GM12878 (cell line): ENCODE measurements around the gene ENPP7. TPM values are rescaled to one million over a fixed set of nuclear protein-coding genes. Genes with fewer than 3 reads are reported as not detected.

Experiments
- ATAC-seq: fragments of 200-7000 bp; cut with Tn5 transposase; 3 replicates; pipeline ENCODE4 v1.9.1; 2020; ENCODE audit warnings: mild to moderate bottlenecking, moderate library complexity
- BruUV-seq: library from RNA; stranded (reverse); fragments of 400-500 nt; replicated peaks from 2 replicates; lab custom pipeline; 2021; lab: Mats Ljungman, UMichigan
- CTCF ChIA-PET: fragments of 300-600 bp; sonication (Branson Sonifier 250); formaldehyde crosslinking; extraction: SDS; loops from one replicate; lab custom pipeline; 2021; ENCODE audit warnings: inconsistent platforms; lab: Yijun Ruan, JAX
- POLR2A ChIA-PET: fragments of 350-600 bp; formaldehyde crosslinking; extraction: SDS; loops from one replicate; lab custom pipeline; 2021; ENCODE audit warnings: inconsistent platforms; lab: Charles Lee
- RAD21 ChIA-PET: fragments of 300-600 bp; sonication (Branson Sonifier 250); formaldehyde crosslinking; loops from one replicate; lab custom pipeline; 2023; ENCODE audit warnings: antibody characterized with exemption; ENCODE audit not compliant: unreplicated experiment; lab: Charles Lee
- SMC1A ChIA-PET: fragments of 300-600 bp; sonication (Branson Sonifier 250); formaldehyde crosslinking; loops from one replicate; lab custom pipeline; 2023; ENCODE audit not compliant: unreplicated experiment, uncharacterized antibody; lab: Charles Lee
- DNase-seq: peaks from one replicate; pipeline ENCODE4 v3.0.0-alpha.2; 2011; ENCODE audit warnings: low read depth, low spot score
- FAIRE-seq: peaks from 3 replicates; lab custom pipeline; 2011; peaks lifted over from hg19 to GRCh38; lab: Jason Lieb, UNC
- H2AFZ ChIP-seq: 2 replicates; pipeline ENCODE4 v1.6.0; 2011; ENCODE audit warnings: low read depth, low read length, control low read depth; ENCODE audit not compliant: control insufficient read depth
- H3K27ac ChIP-seq: 2 replicates; pipeline ENCODE4 v1.5.1; 2011; ENCODE audit warnings: control low read depth; ENCODE audit not compliant: control insufficient read depth, insufficient read depth
- H3K27me3 ChIP-seq, 2 experiments: replicated peaks in 1 of 2; 2 replicates each; pipeline versions ENCODE4 v1.6.0 to v1.6.1; 2011; ENCODE audit warnings: low read length in 1 of 2; ENCODE audit not compliant: control insufficient read depth in 2 of 2, insufficient read depth in 2 of 2
- H3K36me3 ChIP-seq, 2 experiments: 2 replicates each; pipeline ENCODE4 v1.5.1; 2011; ENCODE audit warnings: low read length in 1 of 2; ENCODE audit not compliant: control insufficient read depth in 2 of 2, insufficient read depth in 2 of 2
- H3K4me1 ChIP-seq: 2 replicates; pipeline ENCODE4 v1.6.1; 2011; ENCODE audit warnings: mild to moderate bottlenecking, low read length, moderate library complexity, mixed read lengths; ENCODE audit not compliant: control insufficient read depth, insufficient read depth
- H3K4me2 ChIP-seq: 2 replicates; pipeline ENCODE4 v1.6.0; 2011; ENCODE audit warnings: control low read depth; ENCODE audit not compliant: control insufficient read depth, insufficient read depth
- H3K4me3 ChIP-seq: fragments of 200-600 bp; sonication (generic); 2 replicates; pipeline ENCODE4 v1.5.1; 2016
- H3K79me2 ChIP-seq: 2 replicates; pipeline ENCODE4 v1.6.0; 2011; ENCODE audit warnings: low read length; ENCODE audit not compliant: control insufficient read depth, insufficient read depth
- H3K9ac ChIP-seq: 2 replicates; pipeline ENCODE4 v1.8.0; 2011; ENCODE audit warnings: low read length, control low read depth, mixed read lengths; ENCODE audit not compliant: control insufficient read depth, insufficient read depth
- H3K9me3 ChIP-seq: replicated peaks from 3 replicates; pipeline ENCODE4 v1.5.1; 2011; ENCODE audit warnings: mild to moderate bottlenecking, low read length; ENCODE audit not compliant: control insufficient read depth, insufficient read depth
- H4K20me1 ChIP-seq: 2 replicates; pipeline ENCODE4 v1.6.0; 2011; ENCODE audit not compliant: control insufficient read depth, insufficient read depth
- BRCA1 ChIP-seq: IDR thresholded peaks from 2 replicates; pipeline ENCODE4 v1.6.1; 2011; ENCODE audit warnings: low read depth, low read length, improper control_type of control experiment
- CBFB ChIP-seq: IDR thresholded peaks from 2 replicates; pipeline ENCODE4 v1.6.1; 2016; ENCODE audit warnings: antibody characterized with exemption, low read depth
- CBX5 ChIP-seq: sonication (generic); IDR thresholded peaks from 2 replicates; pipeline ENCODE4 v1.6.1; 2016; ENCODE audit warnings: low read depth, moderate library complexity, mild to moderate bottlenecking, inconsistent platforms
- EED ChIP-seq: sonication (generic); IDR thresholded peaks from 2 replicates; pipeline ENCODE4 v1.6.1; 2016; ENCODE audit warnings: antibody characterized with exemption, low read depth
- EGR1 ChIP-seq, 2 experiments: IDR thresholded peaks; 1 replicate in 1 of 2; 2 replicates in 1 of 2; pipeline ENCODE4 v1.6.1; 2011 to 2012; ENCODE audit warnings: low read depth in 2 of 2, low read length in 2 of 2, borderline replicate concordance in 1 of 2, mild to moderate bottlenecking in 1 of 2, moderate library complexity in 1 of 2
- GABPA ChIP-seq: IDR thresholded peaks from 2 replicates; pipeline ENCODE4 v1.6.1; 2014; ENCODE audit warnings: antibody characterized with exemption, low read depth, mild to moderate bottlenecking, inconsistent platforms
- GATAD2B ChIP-seq: fragments of 450-650 bp; conservative IDR thresholded peaks from 2 replicates; pipeline ENCODE4 v1.6.1; 2017; ENCODE audit warnings: low read depth, mild to moderate bottlenecking, moderate library complexity
- NFIC ChIP-seq: IDR thresholded peaks from 2 replicates; pipeline ENCODE4 v1.6.1; 2012; ENCODE audit warnings: low read depth, mild to moderate bottlenecking, inconsistent platforms, low read length, moderate library complexity
- NFYB ChIP-seq: IDR thresholded peaks from 2 replicates; pipeline ENCODE4 v1.6.1; 2011; ENCODE audit warnings: low read depth, mild to moderate bottlenecking, low read length, improper control_type of control experiment, moderate library complexity; ENCODE audit not compliant: insufficient read depth
- RAD21 ChIP-seq: IDR thresholded peaks from 2 replicates; pipeline ENCODE4 v1.6.1; 2011; ENCODE audit warnings: mild to moderate bottlenecking, low read depth, low read length, moderate library complexity; ENCODE audit not compliant: insufficient read depth
- SMAD1 ChIP-seq: fragments of 450-650 bp; IDR thresholded peaks from 2 replicates; pipeline ENCODE4 v1.6.1; 2018; ENCODE audit warnings: mild to moderate bottlenecking, low read depth; ENCODE audit not compliant: partially characterized antibody
- SP1 ChIP-seq: IDR thresholded peaks from one replicate; pipeline ENCODE4 v1.6.1; 2011; ENCODE audit warnings: low read depth, low read length
- WGBS: methylation state at CpG from one replicate; pipeline ENCODE4 v1.1.6; 2016; ENCODE audit warnings: low lambda C conversion rate; ENCODE audit not compliant: insufficient replicate concordance, insufficient coverage; ENCODE audit errors: missing lambda C conversion rate; 5-methylcytosine and 5-hydroxymethylcytosine counted together
- in situ Hi-C: fragments of 300-500 bp; cut with MboI; formaldehyde crosslinking; loops from 9 replicates; pipeline ENCODE4 v1.14.3; 2018; ENCODE audit warnings: mixed read lengths
- intact Hi-C: fragments of 100-400 bp; cut with micrococcal nuclease; formaldehyde crosslinking; loops from one replicate; pipeline ENCODE4 v1.14.2; 2022; ENCODE audit not compliant: unreplicated experiment
- polyA plus RNA-seq, 11 experiments: library from polyadenylated mRNA; depleted of rRNA in 4 of 11; unstranded in 6 of 11; stranded (reverse) in 5 of 11; fragments of >200 nt; fragmentation: Nextera tagmentation in 4 of 11; fragmentation: Illumina TruSeq in 1 of 11; extraction: Ambion mirVana in 4 of 11; extraction: Trizol in 1 of 11; gene quantifications; 1 replicate in 1 of 11; 2 replicates in 10 of 11; pipeline versions ENCODE4 v1.2.1 to v1.2.3, GENCODE V29; 2011 to 2016; ENCODE audit warnings: inconsistent platforms in 2 of 11, missing spikeins in 2 of 11, low read depth in 1 of 11
- total RNA-seq, 4 experiments: library from RNA; depleted of rRNA in 3 of 4; stranded (reverse); fragments of >200 nt in 3 of 4; fragmentation: Illumina TruSeq in 1 of 4; extraction: Trizol in 1 of 4; gene quantifications; 2 replicates each; pipeline versions ENCODE4 v1.2.1 to v1.2.3, GENCODE V29; 2013 to 2021
- TF ChIP-seq, protein P1 (sequence below): fragments of 450-650 bp; IDR thresholded peaks from 2 replicates; pipeline ENCODE4 v1.6.1; 2018; ENCODE audit warnings: borderline replicate concordance, mild to moderate bottlenecking; ENCODE audit not compliant: partially characterized antibody
- TF ChIP-seq, protein P2 (sequence below): fragments of 450-650 bp; IDR thresholded peaks from 2 replicates; pipeline ENCODE4 v1.6.1; 2017; ENCODE audit warnings: antibody characterized with exemption, mild to moderate bottlenecking, moderate library complexity

ENPP7 gene
- total and polyA plus RNA-seq, 10 of the 15 experiments (the other 5 are each of a cell fraction or from before 2014, with no cell fraction given), result 0.04 to 0.41 (median 0.18) TPM; not detected in 1

DNA sequence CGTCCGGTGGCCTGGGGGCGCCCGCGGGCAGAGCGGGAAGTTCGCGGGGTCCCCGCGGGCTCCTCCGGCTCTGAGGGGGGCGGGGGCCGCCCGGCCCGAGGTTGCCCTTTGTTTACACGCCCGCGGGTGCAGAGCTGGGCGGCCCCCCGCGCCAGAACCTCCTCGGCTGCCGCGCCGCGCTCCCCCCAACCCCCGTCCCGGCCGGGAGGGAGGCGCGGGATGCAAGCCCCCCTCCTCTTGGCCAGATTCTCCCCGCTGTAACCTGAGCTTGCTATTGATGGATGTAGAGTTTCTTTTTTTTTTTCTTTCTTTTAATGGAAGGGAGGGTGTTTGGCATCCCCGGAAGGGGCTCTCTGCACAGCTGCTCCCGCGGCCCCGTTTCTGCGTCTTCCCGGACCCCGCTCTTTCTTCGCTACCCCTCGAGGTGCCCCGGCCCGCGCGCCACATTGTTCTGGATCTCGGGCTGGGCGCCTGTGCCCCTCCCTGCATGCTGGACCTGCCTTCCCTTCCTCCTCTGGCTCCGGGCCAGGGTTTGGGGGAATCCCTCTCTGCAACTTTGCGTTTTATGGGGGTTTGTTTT, 47.9 kb downstream of the ENPP7 start:
- FAIRE-seq, result no peak
- ChIA-PET SMC1A (interaction anchor here (1.4 kb wide), 1 partner anchor 9 kb away, joined by 3 read pairs; no protein-coding TSS in a partner anchor), POLR2A (no interaction called here)
- in situ Hi-C loops, result no loop called here
- H3K79me2 ChIP-seq, result no peaks in the 10 kb centered on the region
- H3K4me1 ChIP-seq, result peaks cover 11% of the 10 kb centered on the region
- no peak for DNase-seq
- intact Hi-C loops, result no loop called here
- H2AFZ ChIP-seq, result peak overlapping the region; percentile 74
- no peaks in the 10 kb centered on the region for H3K36me3 ChIP-seq
- no peaks in the 10 kb centered on the region for H4K20me1 ChIP-seq
- no peaks in the 10 kb centered on the region for H3K9me3 ChIP-seq
- H3K9ac ChIP-seq, result no peak overlapping the region; the same call in 1 of the 2 replicates
- peaks cover 7 to 11% of the 10 kb centered on the region in 2 experiments for H3K27me3 ChIP-seq
- TF ChIP-seq, protein P1, sequence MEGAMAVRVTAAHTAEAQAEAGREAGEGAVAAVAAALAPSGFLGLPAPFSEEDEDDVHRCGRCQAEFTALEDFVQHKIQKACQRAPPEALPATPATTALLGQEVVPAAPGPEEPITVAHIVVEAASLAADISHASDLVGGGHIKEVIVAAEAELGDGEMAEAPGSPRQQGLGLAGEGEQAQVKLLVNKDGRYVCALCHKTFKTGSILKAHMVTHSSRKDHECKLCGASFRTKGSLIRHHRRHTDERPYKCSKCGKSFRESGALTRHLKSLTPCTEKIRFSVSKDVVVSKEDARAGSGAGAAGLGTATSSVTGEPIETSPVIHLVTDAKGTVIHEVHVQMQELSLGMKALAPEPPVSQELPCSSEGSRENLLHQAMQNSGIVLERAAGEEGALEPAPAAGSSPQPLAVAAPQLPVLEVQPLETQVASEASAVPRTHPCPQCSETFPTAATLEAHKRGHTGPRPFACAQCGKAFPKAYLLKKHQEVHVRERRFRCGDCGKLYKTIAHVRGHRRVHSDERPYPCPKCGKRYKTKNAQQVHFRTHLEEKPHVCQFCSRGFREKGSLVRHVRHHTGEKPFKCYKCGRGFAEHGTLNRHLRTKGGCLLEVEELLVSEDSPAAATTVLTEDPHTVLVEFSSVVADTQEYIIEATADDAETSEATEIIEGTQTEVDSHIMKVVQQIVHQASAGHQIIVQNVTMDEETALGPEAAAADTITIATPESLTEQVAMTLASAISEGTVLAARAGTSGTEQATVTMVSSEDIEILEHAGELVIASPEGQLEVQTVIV, result no peak
- TF ChIP-seq SMAD1 (peak; percentile 80), BRCA1 (no peak), RAD21 (no peak), EGR1 (IDR thresholded peaks at IDR 0.05; ENCODE audit: borderline replicate concordance in 1 of 2, low read depth in 2 of 2, low read length in 2 of 2) (0 out of 3 replicates have a peak, but pooled peaks of 1 of the 2 experiments have one; percentile 5), NFYB (no peak), NFIC (no peak), SP1 (peak; percentile 32), CBX5 (no peak), CBFB (no peak), GATAD2B (0 out of 2 replicates have a peak, but pooled peaks have one; percentile 5), GABPA (no peak), EED (0 out of 2 replicates have a peak, but pooled peaks have one; percentile 12)
- TF ChIP-seq, protein P2, sequence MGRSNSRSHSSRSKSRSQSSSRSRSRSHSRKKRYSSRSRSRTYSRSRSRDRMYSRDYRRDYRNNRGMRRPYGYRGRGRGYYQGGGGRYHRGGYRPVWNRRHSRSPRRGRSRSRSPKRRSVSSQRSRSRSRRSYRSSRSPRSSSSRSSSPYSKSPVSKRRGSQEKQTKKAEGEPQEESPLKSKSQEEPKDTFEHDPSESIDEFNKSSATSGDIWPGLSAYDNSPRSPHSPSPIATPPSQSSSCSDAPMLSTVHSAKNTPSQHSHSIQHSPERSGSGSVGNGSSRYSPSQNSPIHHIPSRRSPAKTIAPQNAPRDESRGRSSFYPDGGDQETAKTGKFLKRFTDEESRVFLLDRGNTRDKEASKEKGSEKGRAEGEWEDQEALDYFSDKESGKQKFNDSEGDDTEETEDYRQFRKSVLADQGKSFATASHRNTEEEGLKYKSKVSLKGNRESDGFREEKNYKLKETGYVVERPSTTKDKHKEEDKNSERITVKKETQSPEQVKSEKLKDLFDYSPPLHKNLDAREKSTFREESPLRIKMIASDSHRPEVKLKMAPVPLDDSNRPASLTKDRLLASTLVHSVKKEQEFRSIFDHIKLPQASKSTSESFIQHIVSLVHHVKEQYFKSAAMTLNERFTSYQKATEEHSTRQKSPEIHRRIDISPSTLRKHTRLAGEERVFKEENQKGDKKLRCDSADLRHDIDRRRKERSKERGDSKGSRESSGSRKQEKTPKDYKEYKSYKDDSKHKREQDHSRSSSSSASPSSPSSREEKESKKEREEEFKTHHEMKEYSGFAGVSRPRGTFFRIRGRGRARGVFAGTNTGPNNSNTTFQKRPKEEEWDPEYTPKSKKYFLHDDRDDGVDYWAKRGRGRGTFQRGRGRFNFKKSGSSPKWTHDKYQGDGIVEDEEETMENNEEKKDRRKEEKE, result no peak
- TF ChIP-seq, all 136 proteins: peak for 5
- WGBS, result 15% methylated on average over 25 of the region's 49 CpGs
- ATAC-seq, result peak; percentile 55
- ChIA-PET RAD21 (interaction anchor here (1.1 kb wide), 1 partner anchor 33 kb away, joined by 3 read pairs; no protein-coding TSS in a partner anchor), CTCF (interaction anchor here (0.8 to 1.2 kb wide), 3 partner anchors 32 to 323 kb away, joined by 3 to 4 read pairs (median 3); partner anchors contain the start of gene GAA)
- no TSS peak for BruUV-seq
- peak overlapping the region; percentile 75 for H3K4me3 ChIP-seq
- no peak overlapping the region for H3K27ac ChIP-seq
- peak overlapping the region; percentile 89 for H3K4me2 ChIP-seq
